DOHH2 (cell line): ENCODE measurements around the gene HEXIM1.

ENCODE experiments used
- EZH2phosphoT487 ChIP-seq: fragments of 200-600 bp; sonication (generic); IDR thresholded peaks from 2 replicates; pipeline ENCODE4 v1.6.1; 2017; ENCODE audit warnings: borderline replicate concordance, mild to moderate bottlenecking, antibody characterized with exemption, low read length, moderate library complexity, mixed read lengths
- TF ChIP-seq, protein P1 (sequence below): fragments of 200-600 bp; sonication (generic); IDR thresholded peaks from one replicate; pipeline ENCODE4 v1.5.1; 2014; ENCODE audit warnings: antibody characterized with exemption, mild to moderate bottlenecking, low read depth, low read length; ENCODE audit not compliant: poor library complexity, severe bottlenecking

- TF ChIP-seq, protein P1, sequence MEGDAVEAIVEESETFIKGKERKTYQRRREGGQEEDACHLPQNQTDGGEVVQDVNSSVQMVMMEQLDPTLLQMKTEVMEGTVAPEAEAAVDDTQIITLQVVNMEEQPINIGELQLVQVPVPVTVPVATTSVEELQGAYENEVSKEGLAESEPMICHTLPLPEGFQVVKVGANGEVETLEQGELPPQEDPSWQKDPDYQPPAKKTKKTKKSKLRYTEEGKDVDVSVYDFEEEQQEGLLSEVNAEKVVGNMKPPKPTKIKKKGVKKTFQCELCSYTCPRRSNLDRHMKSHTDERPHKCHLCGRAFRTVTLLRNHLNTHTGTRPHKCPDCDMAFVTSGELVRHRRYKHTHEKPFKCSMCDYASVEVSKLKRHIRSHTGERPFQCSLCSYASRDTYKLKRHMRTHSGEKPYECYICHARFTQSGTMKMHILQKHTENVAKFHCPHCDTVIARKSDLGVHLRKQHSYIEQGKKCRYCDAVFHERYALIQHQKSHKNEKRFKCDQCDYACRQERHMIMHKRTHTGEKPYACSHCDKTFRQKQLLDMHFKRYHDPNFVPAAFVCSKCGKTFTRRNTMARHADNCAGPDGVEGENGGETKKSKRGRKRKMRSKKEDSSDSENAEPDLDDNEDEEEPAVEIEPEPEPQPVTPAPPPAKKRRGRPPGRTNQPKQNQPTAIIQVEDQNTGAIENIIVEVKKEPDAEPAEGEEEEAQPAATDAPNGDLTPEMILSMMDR = no peak
- no peak for TF ChIP-seq EZH2phosphoT487
Observed at GRCh38 chr17:45177563-45177962, 29.3 kb downstream of the HEXIM1 start.
